Muscle layer of duodenum (tissue), 2 donors: ENCODE data around the gene RALGPS1.

Experiments
- H3K27ac ChIP-seq: one replicate; pipeline ENCODE4 v1.7.0; 2013; ENCODE audit warnings: mild to moderate bottlenecking, low read length
- H3K27me3 ChIP-seq: one replicate; pipeline ENCODE4 v1.7.0; 2013; ENCODE audit warnings: low read depth, mild to moderate bottlenecking, control low read depth, low read length
- H3K36me3 ChIP-seq, 2 donors: one replicate each; pipeline ENCODE4 v1.7.0; 2013; ENCODE audit warnings: low read length in 2 of 2, control low read depth in 1 of 2, mild to moderate bottlenecking in 1 of 2; ENCODE audit not compliant: insufficient read depth in 2 of 2, control insufficient read depth in 1 of 2
- H3K4me1 ChIP-seq, 2 donors: one replicate each; pipeline ENCODE4 v1.7.0; 2013; ENCODE audit warnings: low read length in 2 of 2, mild to moderate bottlenecking in 2 of 2, control low read depth in 1 of 2, moderate library complexity in 1 of 2; ENCODE audit not compliant: insufficient read depth in 2 of 2, control insufficient read depth in 1 of 2
- H3K4me3 ChIP-seq, 2 donors: one replicate each; pipeline ENCODE4 v1.7.0; 2013; ENCODE audit warnings: low read length in 2 of 2, low read depth in 1 of 2, mild to moderate bottlenecking in 1 of 2
- H3K9me3 ChIP-seq, 2 donors: one replicate each; pipeline ENCODE4 v1.7.0; 2013; ENCODE audit warnings: low read length in 2 of 2, control low read depth in 1 of 2, mild to moderate bottlenecking in 1 of 2; ENCODE audit not compliant: control insufficient read depth in 1 of 2
- donor health status: healthy.

Gene RALGPS1

DNA sequence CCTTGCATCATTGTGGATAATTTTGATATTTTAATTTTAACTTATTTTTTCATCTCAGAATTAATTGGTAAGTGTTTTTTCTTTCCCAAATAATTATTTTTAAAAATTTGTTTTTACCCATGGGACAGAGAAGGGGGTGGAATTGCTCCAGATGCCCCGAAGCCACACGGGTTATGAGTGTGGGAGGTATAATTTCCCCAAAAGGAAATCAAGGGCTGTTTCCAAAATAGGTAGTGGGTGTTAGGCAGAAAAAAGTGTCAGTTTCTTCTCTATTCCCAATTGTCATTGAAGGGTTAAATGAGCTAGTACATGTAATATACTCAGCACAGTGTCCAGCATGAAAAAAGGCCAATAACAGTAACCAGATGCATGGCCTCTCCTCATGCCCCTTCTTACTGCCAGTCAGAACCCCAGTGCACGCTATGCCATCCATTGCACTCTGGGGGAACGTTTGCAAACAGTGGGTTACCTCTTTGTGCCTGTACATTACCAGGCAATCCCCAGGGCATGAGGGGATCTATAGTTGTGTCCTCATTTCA lies 244.3 kb downstream of the RALGPS1 start:
- no peaks in the 10 kb centered on the region for H3K27me3 ChIP-seq
- H3K36me3 ChIP-seq, result no peaks in the 10 kb centered on the region
- no peak overlapping the region for H3K4me3 ChIP-seq
- no peak overlapping the region for H3K27ac ChIP-seq
- H3K9me3 ChIP-seq, result no peaks in the 10 kb centered on the region
- H3K4me1 ChIP-seq, result peaks cover 10 to 25% of the 10 kb centered on the region in 2 donors

- no peaks in the 10 kb centered on the region for H3K9me3 ChIP-seq
- peak overlapping the region; percentile 5 for H3K27ac ChIP-seq
Measured at GRCh38 chr9:127159325-127159801, 244.8 kb downstream of the RALGPS1 start.

GRCh38 chr9:127159949-127160610 lies 245.5 kb downstream of the RALGPS1 start:
- H3K27ac ChIP-seq, result peak overlapping the region; percentile 5

More at GRCh38 chr9:127159325-127159801, 244.8 kb downstream of the RALGPS1 start:
- Histone ChIP-seq H3K4me1 (peaks cover 5 to 20% of the 10 kb centered on the region in 2 donors), H3K36me3 (no peaks in the 10 kb centered on the region), H3K27me3 (no peaks in the 10 kb centered on the region), H3K4me3 (no peak overlapping the region)

DNA sequence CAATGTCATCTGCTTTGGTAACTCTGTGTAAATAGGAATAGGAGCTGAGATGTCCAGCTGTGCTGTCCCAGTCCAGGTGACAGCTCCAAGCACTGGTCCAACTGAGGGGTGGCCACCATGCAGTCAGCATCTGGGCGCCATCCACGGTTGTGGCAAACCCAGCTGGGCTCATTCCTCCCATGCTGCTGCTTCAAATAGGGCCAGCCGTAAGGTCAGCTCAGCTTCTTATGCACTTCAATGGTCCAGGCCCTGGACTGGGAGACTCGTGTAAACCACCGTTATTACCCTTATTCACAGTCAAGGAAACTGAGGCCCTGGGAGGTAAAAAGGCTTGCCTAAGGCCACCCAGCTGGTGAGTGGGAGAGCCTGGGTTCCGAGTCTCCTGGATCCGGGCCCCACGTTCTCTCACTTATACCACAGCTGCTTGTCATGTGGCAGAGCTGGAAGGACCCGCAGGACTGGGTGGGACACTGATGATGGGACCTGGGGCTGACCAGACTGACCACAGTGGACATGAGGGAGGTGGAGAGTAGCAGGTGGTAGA lies 246.6 kb downstream of the RALGPS1 start:
- Histone ChIP-seq H3K36me3 (no peaks in the 10 kb centered on the region), H3K27me3 (no peaks in the 10 kb centered on the region), H3K9me3 (no peaks in the 10 kb centered on the region), H3K4me1 (peaks cover 0 to 10% of the 10 kb centered on the region in 2 donors), H3K27ac (no peak overlapping the region), H3K4me3 (no peak overlapping the region)

More at GRCh38 chr9:127159949-127160610, 245.5 kb downstream of the RALGPS1 start:
- Histone ChIP-seq H3K4me3 (no peak overlapping the region), H3K4me1 (peaks cover 4 to 15% of the 10 kb centered on the region in 2 donors), H3K27me3 (no peaks in the 10 kb centered on the region), H3K9me3 (no peaks in the 10 kb centered on the region), H3K36me3 (no peaks in the 10 kb centered on the region)

- H3K4me1 ChIP-seq, result peaks cover 0 to 10% of the 10 kb centered on the region in 2 donors
- no peaks in the 10 kb centered on the region for H3K27me3 ChIP-seq
- H3K36me3 ChIP-seq, result no peaks in the 10 kb centered on the region
- no peak overlapping the region for H3K4me3 ChIP-seq
- H3K27ac ChIP-seq, result no peak overlapping the region
- H3K9me3 ChIP-seq, result no peaks in the 10 kb centered on the region
Measured at GRCh38 chr9:127162046-127162863, 247.7 kb downstream of the RALGPS1 start.

DNA sequence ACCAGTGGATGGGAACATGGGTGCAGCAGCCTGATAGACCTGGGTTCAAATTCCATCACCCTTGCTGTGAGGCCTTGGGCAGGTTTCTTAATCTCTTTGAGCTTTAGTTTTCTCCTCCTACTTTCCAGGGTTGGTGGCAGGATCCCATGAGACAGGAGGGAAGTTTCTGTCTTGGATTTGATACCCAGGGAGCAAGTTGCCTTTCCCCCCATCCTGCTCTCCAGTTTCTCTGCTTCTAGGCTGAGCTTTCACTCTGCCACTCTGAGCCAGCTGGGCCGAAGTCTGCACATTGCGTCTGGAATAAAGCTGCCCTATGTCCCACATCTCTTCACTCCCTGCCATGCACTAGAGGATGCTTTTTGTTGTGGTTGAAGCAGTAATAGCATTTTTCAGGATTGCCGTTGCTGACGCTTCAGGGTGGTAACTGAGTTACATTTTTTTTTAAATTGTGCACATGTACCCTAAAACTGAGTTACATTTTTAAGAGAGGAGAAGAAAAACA lies 248.3 kb downstream of the RALGPS1 start:
- H3K27me3 ChIP-seq, result no peaks in the 10 kb centered on the region
- H3K4me3 ChIP-seq, result no peak overlapping the region
- H3K4me1 ChIP-seq, result peaks cover 0 to 10% of the 10 kb centered on the region in 2 donors
- H3K36me3 ChIP-seq, result peaks cover 0 to 2% of the 10 kb centered on the region in 2 donors
- no peak overlapping the region for H3K27ac ChIP-seq
- no peaks in the 10 kb centered on the region for H3K9me3 ChIP-seq

GRCh38 chr9:127163409-127163808 lies 248.8 kb downstream of the RALGPS1 start:
- Histone ChIP-seq H3K4me3 (no peak overlapping the region), H3K36me3 (peaks cover 0 to 3% of the 10 kb centered on the region in 2 donors), H3K27ac (no peak overlapping the region), H3K9me3 (no peaks in the 10 kb centered on the region), H3K4me1 (peaks cover 0 to 10% of the 10 kb centered on the region in 2 donors), H3K27me3 (no peaks in the 10 kb centered on the region)

DNA sequence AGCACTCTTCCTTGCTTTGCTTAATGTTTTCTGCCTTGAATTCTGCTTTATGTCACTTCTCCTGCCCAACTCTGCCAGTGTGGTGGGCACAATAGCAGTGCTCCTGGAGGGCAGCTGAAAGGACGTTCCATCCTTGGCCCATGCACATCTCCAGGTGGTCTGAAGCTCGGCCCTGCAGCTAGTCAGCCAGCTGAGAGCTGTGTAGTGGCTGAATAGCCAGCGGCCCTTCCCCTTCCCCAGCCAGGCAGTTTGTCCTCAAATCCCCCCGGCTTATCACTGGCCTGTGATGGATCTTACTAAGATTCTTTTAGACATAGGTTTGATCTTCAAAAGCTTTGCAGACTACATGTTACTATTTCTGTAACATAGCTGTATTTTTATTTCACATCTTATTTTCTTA lies 250.5 kb downstream of the RALGPS1 start:
- H3K27me3 ChIP-seq, result no peaks in the 10 kb centered on the region
- no peak overlapping the region for H3K27ac ChIP-seq
- peaks cover 0 to 3% of the 10 kb centered on the region in 2 donors for H3K36me3 ChIP-seq
- H3K4me1 ChIP-seq, result no peaks in the 10 kb centered on the region
- H3K9me3 ChIP-seq, result no peaks in the 10 kb centered on the region
- no peak overlapping the region for H3K4me3 ChIP-seq

DNA sequence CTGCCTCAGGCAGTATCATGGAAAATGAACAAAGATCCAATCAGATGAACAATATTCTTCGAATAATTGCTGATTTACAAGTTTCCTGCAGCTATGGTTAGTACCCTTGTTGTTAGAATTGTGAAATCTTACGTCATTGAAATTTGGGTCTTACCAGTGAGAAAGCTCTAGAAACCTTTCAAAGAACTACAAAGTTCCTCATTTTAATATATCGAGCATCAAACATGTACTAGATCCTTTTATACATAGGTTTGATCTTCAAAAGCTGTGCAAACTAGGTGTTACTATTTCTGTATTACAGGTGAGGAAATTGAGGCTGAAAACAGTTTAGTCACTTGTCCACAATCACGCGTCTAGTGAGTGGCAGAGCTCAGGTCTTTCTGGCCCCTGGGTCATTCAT lies 251.5 kb downstream of the RALGPS1 start:
- no peak overlapping the region for H3K27ac ChIP-seq
- H3K9me3 ChIP-seq, result no peaks in the 10 kb centered on the region
- no peaks in the 10 kb centered on the region for H3K27me3 ChIP-seq
- H3K4me1 ChIP-seq, result no peaks in the 10 kb centered on the region
- no peak overlapping the region for H3K4me3 ChIP-seq
- peaks cover 0 to 3% of the 10 kb centered on the region in 2 donors for H3K36me3 ChIP-seq

GRCh38 chr9:127166651-127167524 lies 252.3 kb downstream of the RALGPS1 start:
- H3K4me1 ChIP-seq, result no peaks in the 10 kb centered on the region
- no peak overlapping the region for H3K4me3 ChIP-seq
- H3K27ac ChIP-seq, result no peak overlapping the region
- no peaks in the 10 kb centered on the region for H3K9me3 ChIP-seq
- H3K27me3 ChIP-seq, result no peaks in the 10 kb centered on the region
- peaks cover 0 to 3% of the 10 kb centered on the region in 2 donors for H3K36me3 ChIP-seq
